Measurements from ENCODE around the gene CEP112. TPM values are rescaled to one million over a fixed set of nuclear protein-coding genes. Genes with fewer than 3 reads are reported as not detected.

CEP112 gene
- total and polyA plus RNA-seq, 10 of the 15 experiments (the other 5 are each of a cell fraction or from before 2014, with no cell fraction given) = 0.11 to 3.8 (median 0.32) TPM; not detected in 1

DNA sequence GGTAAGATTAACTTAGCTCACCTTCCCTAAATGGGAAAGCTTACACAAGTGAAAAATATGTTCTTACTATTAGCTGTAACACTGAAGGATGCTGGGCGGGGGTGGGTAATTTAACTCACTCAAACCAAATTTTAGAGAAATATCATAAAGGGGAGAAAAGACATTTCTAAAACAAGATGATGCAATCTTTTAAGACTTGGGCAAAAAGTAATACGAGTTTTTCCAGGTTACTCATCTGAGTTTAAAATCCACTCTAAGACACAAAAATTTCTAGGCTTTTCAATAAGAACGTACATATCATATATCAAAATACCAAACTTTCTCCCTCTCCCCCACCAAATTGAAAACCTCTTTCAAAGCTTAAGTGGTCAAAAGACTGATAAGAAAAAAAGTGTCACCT lies 228.8 kb downstream of the CEP112 start:
- Histone ChIP-seq H3K9me3 (replicated peaks; ENCODE audit: control insufficient read depth, insufficient read depth, low read length) (no peaks in the 10 kb centered on the region; the same call in 2 of the 3 replicates), H3K4me3 (no peak overlapping the region), H3K27me3 (replicated peaks in 1 of 2; ENCODE audit: control insufficient read depth in 2 of 2, insufficient read depth in 2 of 2, low read length in 1 of 2) (no peaks in the 10 kb centered on the region), H3K36me3 (ENCODE audit: control insufficient read depth in 2 of 2, insufficient read depth in 2 of 2, low read length in 1 of 2) (no peaks in the 10 kb centered on the region), H2AFZ (ENCODE audit: control insufficient read depth, low read depth, low read length) (no peak overlapping the region), H3K79me2 (ENCODE audit: control insufficient read depth, insufficient read depth, low read length) (no peaks in the 10 kb centered on the region), H4K20me1 (ENCODE audit: control insufficient read depth, insufficient read depth) (no peaks in the 10 kb centered on the region), H3K27ac (ENCODE audit: control insufficient read depth, insufficient read depth) (no peak overlapping the region), H3K4me1 (ENCODE audit: control insufficient read depth, insufficient read depth, low read length) (no peaks in the 10 kb centered on the region), H3K9ac (ENCODE audit: control insufficient read depth, insufficient read depth, low read length) (no peak overlapping the region), H3K4me2 (ENCODE audit: control insufficient read depth, insufficient read depth) (no peak overlapping the region)
- no TSS peak for BruUV-seq (replicated peaks)
- DNase-seq (ENCODE audit: low read depth, low spot score) (no peak), FAIRE-seq (no peak), ATAC-seq (no peak)
- ChIA-PET POLR2A (no interaction called here), CTCF (no interaction called here), SMC1A (ENCODE audit: uncharacterized antibody, unreplicated experiment) (no interaction called here), RAD21 (ENCODE audit: unreplicated experiment) (no interaction called here)
- WGBS (ENCODE audit: insufficient coverage, insufficient replicate concordance, low lambda C conversion rate, missing lambda C conversion rate) = 34% methylated on average over 3 of the region's 3 CpGs
- intact Hi-C loops (cut with micrococcal nuclease; ENCODE audit: unreplicated experiment) = no loop called here
- TF ChIP-seq, protein P1, sequence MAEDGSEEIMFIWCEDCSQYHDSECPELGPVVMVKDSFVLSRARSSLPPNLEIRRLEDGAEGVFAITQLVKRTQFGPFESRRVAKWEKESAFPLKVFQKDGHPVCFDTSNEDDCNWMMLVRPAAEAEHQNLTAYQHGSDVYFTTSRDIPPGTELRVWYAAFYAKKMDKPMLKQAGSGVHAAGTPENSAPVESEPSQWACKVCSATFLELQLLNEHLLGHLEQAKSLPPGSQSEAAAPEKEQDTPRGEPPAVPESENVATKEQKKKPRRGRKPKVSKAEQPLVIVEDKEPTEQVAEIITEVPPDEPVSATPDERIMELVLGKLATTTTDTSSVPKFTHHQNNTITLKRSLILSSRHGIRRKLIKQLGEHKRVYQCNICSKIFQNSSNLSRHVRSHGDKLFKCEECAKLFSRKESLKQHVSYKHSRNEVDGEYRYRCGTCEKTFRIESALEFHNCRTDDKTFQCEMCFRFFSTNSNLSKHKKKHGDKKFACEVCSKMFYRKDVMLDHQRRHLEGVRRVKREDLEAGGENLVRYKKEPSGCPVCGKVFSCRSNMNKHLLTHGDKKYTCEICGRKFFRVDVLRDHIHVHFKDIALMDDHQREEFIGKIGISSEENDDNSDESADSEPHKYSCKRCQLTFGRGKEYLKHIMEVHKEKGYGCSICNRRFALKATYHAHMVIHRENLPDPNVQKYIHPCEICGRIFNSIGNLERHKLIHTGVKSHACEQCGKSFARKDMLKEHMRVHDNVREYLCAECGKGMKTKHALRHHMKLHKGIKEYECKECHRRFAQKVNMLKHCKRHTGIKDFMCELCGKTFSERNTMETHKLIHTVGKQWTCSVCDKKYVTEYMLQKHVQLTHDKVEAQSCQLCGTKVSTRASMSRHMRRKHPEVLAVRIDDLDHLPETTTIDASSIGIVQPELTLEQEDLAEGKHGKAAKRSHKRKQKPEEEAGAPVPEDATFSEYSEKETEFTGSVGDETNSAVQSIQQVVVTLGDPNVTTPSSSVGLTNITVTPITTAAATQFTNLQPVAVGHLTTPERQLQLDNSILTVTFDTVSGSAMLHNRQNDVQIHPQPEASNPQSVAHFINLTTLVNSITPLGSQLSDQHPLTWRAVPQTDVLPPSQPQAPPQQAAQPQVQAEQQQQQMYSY (CRISPR knock-in tag; IDR thresholded peaks at IDR 0.05) = no peak
- TF ChIP-seq RELA (IDR thresholded peaks at IDR 0.05; ENCODE audit: borderline replicate concordance, partially characterized antibody) (no peak), SMC3 (IDR thresholded peaks at IDR 0.05; ENCODE audit: borderline replicate concordance, low read length) (no peak), ZNF274 (IDR thresholded peaks at IDR 0.05; ENCODE audit: insufficient read depth, insufficient read length) (no peak), ESRRA (IDR thresholded peaks at IDR 0.05; ENCODE audit: low read length) (no peak)
- TF ChIP-seq, protein P2, sequence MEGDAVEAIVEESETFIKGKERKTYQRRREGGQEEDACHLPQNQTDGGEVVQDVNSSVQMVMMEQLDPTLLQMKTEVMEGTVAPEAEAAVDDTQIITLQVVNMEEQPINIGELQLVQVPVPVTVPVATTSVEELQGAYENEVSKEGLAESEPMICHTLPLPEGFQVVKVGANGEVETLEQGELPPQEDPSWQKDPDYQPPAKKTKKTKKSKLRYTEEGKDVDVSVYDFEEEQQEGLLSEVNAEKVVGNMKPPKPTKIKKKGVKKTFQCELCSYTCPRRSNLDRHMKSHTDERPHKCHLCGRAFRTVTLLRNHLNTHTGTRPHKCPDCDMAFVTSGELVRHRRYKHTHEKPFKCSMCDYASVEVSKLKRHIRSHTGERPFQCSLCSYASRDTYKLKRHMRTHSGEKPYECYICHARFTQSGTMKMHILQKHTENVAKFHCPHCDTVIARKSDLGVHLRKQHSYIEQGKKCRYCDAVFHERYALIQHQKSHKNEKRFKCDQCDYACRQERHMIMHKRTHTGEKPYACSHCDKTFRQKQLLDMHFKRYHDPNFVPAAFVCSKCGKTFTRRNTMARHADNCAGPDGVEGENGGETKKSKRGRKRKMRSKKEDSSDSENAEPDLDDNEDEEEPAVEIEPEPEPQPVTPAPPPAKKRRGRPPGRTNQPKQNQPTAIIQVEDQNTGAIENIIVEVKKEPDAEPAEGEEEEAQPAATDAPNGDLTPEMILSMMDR (IDR thresholded peaks at IDR 0.05 in 2 of 3, conservative IDR thresholded peaks at IDR 0.05 in 1 of 3; ENCODE audit: control insufficient read depth in 2 of 3, extremely low read depth in 1 of 3, insufficient read depth in 1 of 3, low read depth in 3 of 3, low read length in 3 of 3) = no peak
- in situ Hi-C loops (cut with MboI) = no loop called here

Data from GM12878 (cell line).